GM21825 (cell line): ENCODE results near the gene ATP10A.
"Not testable (repeated sequence)": the region's sequence is repeated elsewhere in the genome, so short reads cannot be mapped to it uniquely, and the experiment has no call there.

Source experiments
- ATAC-seq: cut with Tn5 transposase; IDR thresholded peaks from one replicate; pipeline ENCODE4 v1.9.1; 2021; ENCODE audit warnings: mild to moderate bottlenecking, moderate library complexity; ENCODE audit not compliant: unreplicated experiment

Gene ATP10A

GRCh38 chr15:25776071-25776746, 86.9 kb downstream of the ATP10A start:
- no peak for ATAC-seq

- peak; percentile 94 for ATAC-seq
Observed at GRCh38 chr15:25775317-25775912, 87.7 kb downstream of the ATP10A start.

- ATAC-seq = no peak
Observed at GRCh38 chr15:25774871-25775270, 88.3 kb downstream of the ATP10A start.

- ATAC-seq = no peak
Observed at GRCh38 chr15:25773248-25773647, 89.9 kb downstream of the ATP10A start.

- ATAC-seq = no peak
Observed at GRCh38 chr15:25772500-25772899, 90.6 kb downstream of the ATP10A start.

- ATAC-seq = not testable (repeated sequence)
Observed at GRCh38 chr15:25771736-25772135, 91.4 kb downstream of the ATP10A start.

GRCh38 chr15:25771338-25771706, 91.8 kb downstream of the ATP10A start:
- ATAC-seq = no peak

- no peak for ATAC-seq
Observed at GRCh38 chr15:25770618-25771337, 92.3 kb downstream of the ATP10A start.

GRCh38 chr15:25770031-25770430, 93.1 kb downstream of the ATP10A start:
- no peak for ATAC-seq

GRCh38 chr15:25768271-25768670, 94.9 kb downstream of the ATP10A start:
- no peak for ATAC-seq

- ATAC-seq = no peak
Observed at GRCh38 chr15:25767356-25768151, 95.6 kb downstream of the ATP10A start.

GRCh38 chr15:25766417-25766816, 96.7 kb downstream of the ATP10A start:
- ATAC-seq = no peak

GRCh38 chr15:25764980-25765735, 98.0 kb downstream of the ATP10A start:
- ATAC-seq = no peak

- ATAC-seq = no peak
Observed at GRCh38 chr15:25763954-25764353, 99.2 kb downstream of the ATP10A start.

- ATAC-seq = no peak
Observed at GRCh38 chr15:25763331-25763751, 99.8 kb downstream of the ATP10A start.

- ATAC-seq = no peak
Observed at GRCh38 chr15:25761971-25762662, 101.0 kb downstream of the ATP10A start.

GRCh38 chr15:25759421-25759820, 103.7 kb downstream of the ATP10A start:
- ATAC-seq = no peak

GRCh38 chr15:25758612-25759011, 104.5 kb downstream of the ATP10A start:
- ATAC-seq = not testable (repeated sequence)

- no peak for ATAC-seq
Observed at GRCh38 chr15:25743548-25744275, 119.4 kb downstream of the ATP10A start.
